ENCODE results near the gene MRPS6. TPM values are rescaled to one million over a fixed set of nuclear protein-coding genes. Genes with fewer than 3 reads are reported as not detected.

MRPS6 gene
- total RNA-seq, result 52.3 TPM
- 270 TPM for polyA plus RNA-seq (ENCODE audit: insufficient read depth, low read depth, low replicate concordance)
- long read RNA-seq, donor 1, transcript MRPS6-201 (3 exons, 990 nt), result major isoform, 83 of 112 reads
- long read RNA-seq, donor 1, partial matches to known transcripts, result 25 of 112 reads
- long read RNA-seq, donor 1, other reads (novel, unspliced or antisense), result 0 of 112 reads
- long read RNA-seq, donor 2, transcript MRPS6-201 (3 exons, 990 nt), result major isoform, 105 of 116 reads
- long read RNA-seq, donor 2, partial matches to known transcripts, result 0 of 116 reads
- long read RNA-seq, donor 2, other reads (novel, unspliced or antisense), result 7 of 116 reads
- long read RNA-seq, donor 3, transcript MRPS6-201 (3 exons, 990 nt), result major isoform, 126 of 164 reads
- long read RNA-seq, donor 3, transcript MRPS6-204 (2 exons, 3,934 nt), result minor isoform, 5 of 164 reads
- long read RNA-seq, donor 3, partial matches to known transcripts, result 18 of 164 reads
- long read RNA-seq, donor 3, other reads (novel, unspliced or antisense), result 14 of 164 reads
- long read RNA-seq, donor 4, transcript MRPS6-201 (3 exons, 990 nt), result major isoform, 58 of 61 reads
- long read RNA-seq, donor 4, partial matches to known transcripts, result 0 of 61 reads
- long read RNA-seq, donor 4, other reads (novel, unspliced or antisense), result 0 of 61 reads
- long read RNA-seq, donor 5, transcript MRPS6-201 (3 exons, 990 nt), result major isoform, 11 of 11 reads
- long read RNA-seq, donor 5, partial matches to known transcripts, result 0 of 11 reads
- long read RNA-seq, donor 5, other reads (novel, unspliced or antisense), result 0 of 11 reads
- long read RNA-seq, donor 6, transcript MRPS6-204 (2 exons, 3,934 nt), result minor isoform, 7 of 99 reads
- long read RNA-seq, donor 6, transcript MRPS6-201 (3 exons, 990 nt), result major isoform, 77 of 99 reads
- long read RNA-seq, donor 6, partial matches to known transcripts, result 14 of 99 reads
- long read RNA-seq, donor 6, other reads (novel, unspliced or antisense), result 0 of 99 reads
- long read RNA-seq, donor 7, transcript MRPS6-201 (3 exons, 990 nt), result major isoform, 45 of 107 reads
- long read RNA-seq, donor 7, partial matches to known transcripts, result 3 of 107 reads
- long read RNA-seq, donor 7, other reads (novel, unspliced or antisense), result 59 of 107 reads
- long read RNA-seq, donor 8, transcript MRPS6-204 (2 exons, 3,934 nt), result minor isoform, 8 of 105 reads
- long read RNA-seq, donor 8, transcript MRPS6-201 (3 exons, 990 nt), result major isoform, 89 of 105 reads
- long read RNA-seq, donor 8, partial matches to known transcripts, result 0 of 105 reads
- long read RNA-seq, donor 8, other reads (novel, unspliced or antisense), result 7 of 105 reads
- long read RNA-seq, donor 9, transcript MRPS6-201 (3 exons, 990 nt), result major isoform, 69 of 85 reads
- long read RNA-seq, donor 9, partial matches to known transcripts, result 7 of 85 reads
- long read RNA-seq, donor 9, other reads (novel, unspliced or antisense), result 5 of 85 reads
- long read RNA-seq, donor 10, transcript MRPS6-204 (2 exons, 3,934 nt), result minor isoform, 5 of 80 reads
- long read RNA-seq, donor 10, transcript MRPS6-201 (3 exons, 990 nt), result major isoform, 73 of 80 reads
- long read RNA-seq, donor 10, partial matches to known transcripts, result 0 of 80 reads
- long read RNA-seq, donor 10, other reads (novel, unspliced or antisense), result 0 of 80 reads

GRCh38 chr21:34073032-34073748 is at the start of gene MRPS6, which contains the start of gene SLC5A3:
Gene MRPS6, plus strand, starts transcription at chr21:34073578. Its CDS starts 123 bp downstream, at chr21:34073701.
Gene SLC5A3, plus strand, starts transcription at chr21:34073578. Its CDS starts 21,621 bp downstream, at chr21:34095199.
- intact Hi-C loops (cut with DNase I), result no loop called here
- no peak for TF ChIP-seq CTCF (IDR thresholded peaks at IDR 0.05; ENCODE audit: borderline replicate concordance, extremely low read depth, insufficient read depth)
- H3K4me3 ChIP-seq (ENCODE audit: low read length in 3 of 3), result peak within 1 kb of the TSS; percentile 78 to 81 (median 78)
- no peaks in the 10 kb centered on the region for H3K27me3 ChIP-seq (ENCODE audit: control insufficient read depth, insufficient read depth, low read length)
- FAIRE-seq (no peak), DNase-seq (peak; percentile 91 to 96 (median 95))
- peaks cover 0 to 9% (median 0%) of the 10 kb centered on the region in 3 donors for H3K36me3 ChIP-seq (ENCODE audit: control insufficient read depth in 2 of 3, insufficient read depth in 3 of 3, low read length in 3 of 3)
- H3K9ac ChIP-seq (ENCODE audit: low read length in 3 of 3), result peak within 1 kb of the TSS; percentile 71 to 97 (median 92)
- peak within 1 kb of the TSS; percentile 93 to 97 for H3K27ac ChIP-seq (ENCODE audit: low read depth in 2 of 2, low read length in 2 of 2)
- peaks cover 0 to 23% (median 13%) of the 10 kb centered on the region in 3 donors for H3K4me1 ChIP-seq (ENCODE audit: control insufficient read depth in 2 of 3, insufficient read depth in 2 of 3, low read depth in 1 of 3, low read length in 3 of 3)
- no peaks in the 10 kb centered on the region for H3K9me3 ChIP-seq (ENCODE audit: control insufficient read depth in 2 of 3, insufficient read depth in 1 of 3, low read length in 3 of 3)

- no peak overlapping the region for H3K27ac ChIP-seq (ENCODE audit: low read depth in 2 of 2, low read length in 2 of 2)
- H3K36me3 ChIP-seq (ENCODE audit: control insufficient read depth in 2 of 3, insufficient read depth in 3 of 3, low read length in 3 of 3), result no peaks in the 10 kb centered on the region
- no peak overlapping the region for H3K9ac ChIP-seq (ENCODE audit: low read length in 3 of 3)
- H3K9me3 ChIP-seq (ENCODE audit: control insufficient read depth in 2 of 3, insufficient read depth in 1 of 3, low read length in 3 of 3), result peaks cover 0 to 5% (median 0%) of the 10 kb centered on the region in 3 donors
- H3K4me1 ChIP-seq (ENCODE audit: control insufficient read depth in 2 of 3, insufficient read depth in 2 of 3, low read depth in 1 of 3, low read length in 3 of 3), result no peaks in the 10 kb centered on the region
- no peak overlapping the region for H3K4me3 ChIP-seq (ENCODE audit: low read length in 3 of 3)
- intact Hi-C loops (cut with DNase I), result no loop called here
- no peak for TF ChIP-seq CTCF (IDR thresholded peaks at IDR 0.05; ENCODE audit: borderline replicate concordance, extremely low read depth, insufficient read depth)
- no peaks in the 10 kb centered on the region for H3K27me3 ChIP-seq (ENCODE audit: control insufficient read depth, insufficient read depth, low read length)
- DNase-seq (no peak), FAIRE-seq (no peak)
Measured at GRCh38 chr21:34023691-34024373, 49.5 kb upstream of the MRPS6 start.
